Uterus (tissue), 2 donors: ENCODE results near the gene ZDHHC11.

Source experiments
- CTCF ChIP-seq, 4 experiments: fragments of 200-600 bp in 2 of 4; fragments of 450-650 bp in 2 of 4; sonication (generic) in 2 of 4; IDR thresholded peaks; one replicate each; pipeline ENCODE4 v1.5.1; 2016 to 2019; ENCODE audit warnings: antibody characterized with exemption in 4 of 4, mild to moderate bottlenecking in 2 of 4, moderate library complexity in 1 of 4
- POLR2A ChIP-seq, 2 donors: fragments of 450-650 bp; IDR thresholded peaks; one replicate each; pipeline ENCODE4 v1.6.1; 2016; ENCODE audit warnings: antibody characterized with exemption in 2 of 2, mild to moderate bottlenecking in 1 of 2, moderate library complexity in 1 of 2

- TF ChIP-seq POLR2A (IDR thresholded peaks at IDR 0.05) (no peak), CTCF (IDR thresholded peaks at IDR 0.05) (no peak)
Measured at GRCh38 chr5:889075-889710, 38.4 kb upstream of the ZDHHC11 start.
